ENCODE results near the gene PCF11.
A peak's percentile ranks its signal among the peaks of the same experiment; 100 is the strongest.

PCF11 gene

DNA sequence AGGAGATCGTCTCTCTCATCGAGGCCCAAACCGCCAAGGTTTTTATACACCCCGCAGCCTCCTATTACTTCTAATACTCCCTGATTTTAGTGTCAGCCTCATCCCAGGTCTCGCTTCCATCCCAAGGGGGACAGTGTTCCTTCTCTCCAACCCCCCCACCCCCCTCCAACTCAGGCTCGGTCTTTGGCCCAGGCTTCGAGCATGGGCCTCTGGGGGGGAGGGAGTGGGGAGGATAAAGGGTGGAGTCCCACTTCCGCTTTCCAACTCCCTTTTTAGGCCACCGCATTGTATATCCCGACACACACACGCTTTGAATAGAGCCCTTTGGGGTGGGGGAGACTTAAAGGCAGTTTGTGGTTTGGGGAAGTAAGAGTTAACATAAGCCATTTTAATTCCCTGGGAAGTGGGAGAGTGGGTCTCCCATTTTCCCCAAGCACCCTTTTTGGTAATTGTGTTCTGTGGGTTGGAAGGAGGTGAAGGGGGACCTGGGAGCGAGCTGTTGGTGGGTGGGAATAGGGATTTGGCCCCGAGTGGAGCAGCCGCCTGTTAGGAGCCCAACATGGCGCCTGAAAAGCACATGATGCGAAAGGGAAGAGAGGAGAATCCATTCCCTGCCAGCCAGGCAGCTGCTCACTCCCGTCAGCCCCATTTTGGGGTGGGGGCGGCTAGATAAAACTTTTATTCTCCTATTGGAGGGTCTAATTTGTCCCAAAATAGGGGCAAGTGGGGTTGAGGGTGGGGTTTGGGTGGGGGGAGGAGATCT, 844 bp downstream of the PCF11 start:
- peaks cover 11% of the 10 kb centered on the region for H3K4me1 ChIP-seq (ENCODE audit: control insufficient read depth, insufficient read depth, low read length)
- H3K27me3 ChIP-seq (ENCODE audit: control insufficient read depth, insufficient read depth, low read length): no peaks in the 10 kb centered on the region
- H3K4me3 ChIP-seq (ENCODE audit: low read length): peak overlapping the region; percentile 92

DNA sequence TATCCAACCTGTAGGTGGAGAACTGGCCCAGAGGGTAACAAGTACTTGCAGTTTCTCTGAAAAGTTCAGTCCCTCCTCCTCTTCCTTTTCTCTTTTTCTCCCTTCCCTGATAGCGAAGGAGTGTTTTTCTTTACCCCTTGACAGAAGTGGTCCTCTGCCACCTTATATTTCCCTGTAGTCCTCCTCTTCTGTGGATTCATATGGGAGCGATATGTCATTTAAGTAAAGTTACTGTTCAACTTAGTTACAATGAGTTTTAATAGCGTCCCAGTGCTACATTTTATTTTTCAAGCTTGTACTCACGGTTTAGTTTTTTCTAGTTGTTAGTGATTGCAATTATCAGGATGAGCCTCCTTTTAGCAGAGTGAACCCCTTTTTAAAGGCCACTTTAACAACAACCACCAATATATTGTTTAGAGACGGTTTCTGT, 1.4 kb downstream of the PCF11 start:
- Histone ChIP-seq H3K36me3 (ENCODE audit: control insufficient read depth, insufficient read depth, low read length) (no peaks in the 10 kb centered on the region), H3K4me3 (ENCODE audit: low read length) (peak overlapping the region; percentile 92), H3K27me3 (ENCODE audit: control insufficient read depth, insufficient read depth, low read length) (no peaks in the 10 kb centered on the region), H3K27ac (ENCODE audit: low read depth, low read length) (peak overlapping the region; percentile 99), H3K4me1 (ENCODE audit: control insufficient read depth, insufficient read depth, low read length) (peaks cover 11% of the 10 kb centered on the region), H3K9ac (ENCODE audit: low read length) (no peak overlapping the region)

More for the DNA sequence above, 844 bp downstream of the PCF11 start:
- peak overlapping the region; percentile 99 for H3K27ac ChIP-seq (ENCODE audit: low read depth, low read length)
- no peaks in the 10 kb centered on the region for H3K36me3 ChIP-seq (ENCODE audit: control insufficient read depth, insufficient read depth, low read length)
- peak overlapping the region; percentile 98 for H3K9ac ChIP-seq (ENCODE audit: low read length)

DNA sequence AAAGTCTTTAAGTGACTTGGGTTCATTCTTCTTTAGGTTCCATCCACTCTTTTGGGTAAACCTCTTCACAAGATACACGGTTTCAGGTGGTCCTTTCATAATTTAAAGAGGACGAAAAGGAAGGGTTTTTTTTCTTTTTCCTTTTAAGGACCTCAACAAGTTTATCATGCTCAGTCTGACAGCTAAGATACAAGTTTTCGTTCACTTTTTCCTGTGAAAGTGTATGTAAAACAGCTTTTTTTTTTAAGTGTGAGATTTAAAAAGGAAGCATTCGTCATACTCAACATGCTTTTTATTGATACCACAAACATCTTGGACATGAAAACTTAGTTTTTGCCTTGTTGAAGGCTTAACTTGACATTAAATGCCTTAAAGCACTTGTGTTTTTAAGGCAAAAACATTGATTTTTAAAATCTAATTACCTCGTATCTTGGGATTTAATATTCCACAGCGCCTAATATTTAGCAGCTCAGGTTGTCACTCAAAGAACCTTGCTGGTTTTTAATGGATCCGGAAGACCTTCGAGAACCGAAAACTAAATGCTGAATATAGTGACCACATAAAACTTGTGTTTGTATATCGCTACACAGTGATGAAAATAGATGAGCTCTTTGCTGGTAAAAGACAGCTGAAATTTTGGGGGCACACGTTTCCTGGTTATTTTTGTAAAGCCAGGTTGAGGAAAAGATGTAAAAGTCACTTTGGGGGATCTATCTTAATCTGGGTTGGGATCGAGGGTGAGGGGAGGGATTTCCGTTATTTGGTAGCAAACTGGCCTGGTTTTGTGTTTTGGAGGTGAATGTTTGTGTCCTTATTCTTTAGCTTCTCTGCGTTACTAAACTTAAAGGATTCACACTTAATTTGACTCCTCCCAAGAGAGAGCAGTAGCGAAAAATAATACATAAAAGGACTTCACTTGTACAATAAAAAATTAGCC, 2.3 kb downstream of the PCF11 start:
- H3K36me3 ChIP-seq (ENCODE audit: control insufficient read depth, insufficient read depth, low read length): no peaks in the 10 kb centered on the region
- H3K27ac ChIP-seq (ENCODE audit: low read depth, low read length): peak overlapping the region; percentile 10
- peaks cover 11% of the 10 kb centered on the region for H3K4me1 ChIP-seq (ENCODE audit: control insufficient read depth, insufficient read depth, low read length)
- peak overlapping the region; percentile 92 for H3K4me3 ChIP-seq (ENCODE audit: low read length)
- peak overlapping the region; percentile 43 for H3K9ac ChIP-seq (ENCODE audit: low read length)
- H3K27me3 ChIP-seq (ENCODE audit: control insufficient read depth, insufficient read depth, low read length): no peaks in the 10 kb centered on the region

DNA sequence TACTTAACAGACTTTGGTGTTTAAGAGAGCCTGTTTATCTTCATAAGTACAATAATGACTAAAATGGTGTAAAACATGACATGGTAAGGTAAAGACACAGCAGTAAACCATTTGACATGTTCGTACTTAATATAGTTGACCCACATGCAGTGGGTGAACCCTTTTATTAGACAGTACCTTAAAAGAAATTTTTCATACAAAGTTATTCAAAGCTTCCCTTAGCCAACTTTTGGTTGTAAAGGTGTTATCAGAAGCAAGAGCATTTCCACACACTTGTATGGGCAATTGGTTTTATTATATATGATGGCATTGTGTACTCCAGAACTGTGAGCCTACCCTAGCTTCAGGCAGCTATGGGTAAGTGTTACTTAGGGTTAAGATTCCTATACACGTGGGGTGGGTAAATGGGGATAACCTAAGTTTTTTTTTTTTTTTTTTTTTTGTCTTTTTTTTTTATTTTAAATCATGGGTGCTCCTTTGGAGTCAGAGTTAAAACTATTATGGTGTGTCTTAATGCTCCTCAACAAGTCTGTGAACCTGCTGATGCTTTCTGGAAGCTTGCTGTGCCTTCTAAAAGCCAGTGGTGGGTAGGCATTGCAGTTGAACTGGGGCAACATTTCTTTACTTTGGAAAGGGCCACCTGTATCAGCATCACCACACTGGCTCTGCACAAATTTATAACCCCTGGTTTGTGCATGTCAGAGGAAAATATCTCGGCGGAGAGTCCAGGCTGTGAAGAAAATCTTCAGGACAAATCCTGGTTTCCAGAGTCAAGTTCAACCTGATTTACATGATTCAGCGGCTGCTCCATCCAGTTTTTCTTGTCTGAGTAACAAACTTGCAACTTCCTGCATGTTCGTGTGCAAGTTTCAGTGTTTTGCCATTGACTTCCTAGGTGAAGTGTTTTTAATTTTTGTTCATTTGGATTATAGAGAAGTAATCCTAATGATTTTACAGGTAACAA, 3.3 kb downstream of the PCF11 start:
- H3K9ac ChIP-seq (ENCODE audit: low read length): no peak overlapping the region
- peak overlapping the region; percentile 3 for H3K27ac ChIP-seq (ENCODE audit: low read depth, low read length)
- no peaks in the 10 kb centered on the region for H3K27me3 ChIP-seq (ENCODE audit: control insufficient read depth, insufficient read depth, low read length)
- H3K4me3 ChIP-seq (ENCODE audit: low read length): peak overlapping the region; percentile 92
- H3K4me1 ChIP-seq (ENCODE audit: control insufficient read depth, insufficient read depth, low read length): peaks cover 11% of the 10 kb centered on the region
- peaks cover 4% of the 10 kb centered on the region for H3K36me3 ChIP-seq (ENCODE audit: control insufficient read depth, insufficient read depth, low read length)

DNA sequence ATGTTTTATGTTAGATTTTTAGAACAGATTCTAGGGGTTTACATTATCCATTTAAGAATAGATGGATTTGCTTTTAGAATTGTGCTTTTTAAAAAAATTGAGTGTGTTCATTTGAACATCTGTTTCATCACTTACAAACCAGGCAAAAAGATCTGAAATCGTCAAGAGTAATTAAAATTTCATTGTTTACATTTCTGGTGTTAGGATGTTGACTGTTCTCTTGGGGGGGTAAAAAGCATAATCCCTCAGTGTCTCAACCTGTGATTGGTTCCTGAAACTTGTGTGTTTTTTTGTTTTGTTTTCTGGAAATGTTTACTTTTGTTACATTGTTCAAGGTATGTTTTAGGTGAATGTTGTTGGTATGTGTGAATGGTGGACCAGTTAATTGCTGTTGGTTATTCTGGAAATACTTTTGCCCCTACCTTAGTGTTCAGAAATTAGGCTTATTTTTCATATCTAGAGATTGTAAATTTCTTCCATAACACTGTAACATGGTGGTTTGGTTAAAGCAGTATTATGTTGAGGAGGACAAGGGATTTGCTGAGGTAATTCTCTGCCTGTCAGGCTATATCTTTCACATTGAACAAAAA, 4.8 kb downstream of the PCF11 start:
- H3K4me1 ChIP-seq (ENCODE audit: control insufficient read depth, insufficient read depth, low read length): peaks cover 11% of the 10 kb centered on the region
- peaks cover 8% of the 10 kb centered on the region for H3K36me3 ChIP-seq (ENCODE audit: control insufficient read depth, insufficient read depth, low read length)
- no peak overlapping the region for H3K9ac ChIP-seq (ENCODE audit: low read length)
- H3K27me3 ChIP-seq (ENCODE audit: control insufficient read depth, insufficient read depth, low read length): no peaks in the 10 kb centered on the region
- H3K27ac ChIP-seq (ENCODE audit: low read depth, low read length): no peak overlapping the region
- H3K4me3 ChIP-seq (ENCODE audit: low read length): no peak overlapping the region

DNA sequence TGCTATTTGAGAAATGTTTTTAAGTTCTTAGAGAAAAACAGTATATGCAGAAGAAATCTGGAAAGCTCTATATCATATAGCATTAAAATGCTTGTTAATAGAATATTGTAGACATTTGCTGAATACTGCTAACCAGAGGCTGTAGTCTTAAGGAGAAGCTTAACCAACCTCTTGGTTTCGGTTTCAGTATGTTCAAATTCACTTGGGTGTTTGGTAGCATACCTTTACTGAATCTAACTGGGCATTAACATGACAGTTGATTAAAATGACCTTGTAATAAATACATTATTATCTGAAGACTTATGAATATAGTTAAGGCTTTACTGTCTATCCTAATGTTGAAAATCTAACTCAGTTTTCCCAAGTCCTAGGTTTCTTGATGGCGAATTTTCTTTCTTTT, 5.4 kb downstream of the PCF11 start:
- no peak overlapping the region for H3K9ac ChIP-seq (ENCODE audit: low read length)
- peaks cover 9% of the 10 kb centered on the region for H3K36me3 ChIP-seq (ENCODE audit: control insufficient read depth, insufficient read depth, low read length)
- no peak overlapping the region for H3K4me3 ChIP-seq (ENCODE audit: low read length)
- H3K27ac ChIP-seq (ENCODE audit: low read depth, low read length): no peak overlapping the region
- H3K27me3 ChIP-seq (ENCODE audit: control insufficient read depth, insufficient read depth, low read length): no peaks in the 10 kb centered on the region
- peaks cover 11% of the 10 kb centered on the region for H3K4me1 ChIP-seq (ENCODE audit: control insufficient read depth, insufficient read depth, low read length)

DNA sequence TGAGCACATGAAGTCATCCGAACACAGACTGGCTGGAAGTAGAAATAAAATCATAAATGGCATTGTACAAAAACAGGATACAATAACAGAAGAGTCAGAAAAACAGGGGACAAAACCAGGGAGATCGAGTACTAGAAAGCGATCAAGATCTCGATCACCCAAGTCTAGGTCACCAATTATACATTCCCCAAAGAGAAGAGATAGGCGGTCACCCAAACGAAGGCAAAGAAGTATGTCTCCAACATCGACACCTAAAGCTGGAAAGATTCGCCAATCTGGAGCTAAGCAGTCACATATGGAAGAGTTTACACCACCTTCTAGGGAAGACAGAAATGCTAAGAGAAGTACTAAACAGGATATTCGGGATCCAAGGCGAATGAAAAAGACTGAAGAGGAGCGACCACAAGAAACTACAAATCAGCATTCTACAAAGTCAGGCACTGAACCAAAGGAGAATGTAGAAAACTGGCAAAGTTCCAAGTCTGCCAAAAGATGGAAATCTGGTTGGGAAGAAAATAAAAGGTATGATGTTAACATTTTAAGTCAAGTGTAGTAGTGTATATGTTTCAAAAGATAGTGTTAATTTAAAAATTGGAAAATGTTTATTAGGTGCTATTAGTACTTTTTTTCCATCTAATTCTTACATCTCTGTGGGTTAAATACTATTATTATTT, 9.4 kb downstream of the PCF11 start:
- Histone ChIP-seq H3K36me3 (ENCODE audit: control insufficient read depth, insufficient read depth, low read length) (peaks cover 28% of the 10 kb centered on the region), H3K27ac (ENCODE audit: low read depth, low read length) (no peak overlapping the region), H3K27me3 (ENCODE audit: control insufficient read depth, insufficient read depth, low read length) (no peaks in the 10 kb centered on the region), H3K4me3 (ENCODE audit: low read length) (no peak overlapping the region), H3K9ac (ENCODE audit: low read length) (no peak overlapping the region), H3K4me1 (ENCODE audit: control insufficient read depth, insufficient read depth, low read length) (peaks cover 13% of the 10 kb centered on the region)

DNA sequence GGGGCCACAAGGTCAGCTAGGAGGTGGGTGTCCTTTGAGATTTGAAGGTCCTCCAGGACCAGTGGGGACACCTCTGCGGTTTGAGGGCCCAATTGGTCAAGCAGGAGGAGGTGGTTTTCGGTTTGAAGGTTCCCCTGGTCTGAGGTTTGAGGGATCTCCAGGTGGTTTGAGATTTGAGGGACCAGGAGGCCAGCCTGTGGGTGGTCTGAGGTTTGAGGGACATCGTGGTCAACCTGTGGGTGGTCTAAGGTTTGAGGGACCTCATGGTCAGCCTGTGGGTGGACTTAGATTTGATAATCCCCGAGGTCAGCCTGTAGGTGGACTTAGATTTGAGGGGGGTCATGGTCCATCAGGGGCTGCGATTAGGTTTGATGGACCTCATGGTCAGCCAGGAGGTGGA, 11.8 kb downstream of the PCF11 start:
- no peak overlapping the region for H3K27ac ChIP-seq (ENCODE audit: low read depth, low read length)
- no peak overlapping the region for H3K9ac ChIP-seq (ENCODE audit: low read length)
- H3K36me3 ChIP-seq (ENCODE audit: control insufficient read depth, insufficient read depth, low read length): peaks cover 33% of the 10 kb centered on the region
- H3K27me3 ChIP-seq (ENCODE audit: control insufficient read depth, insufficient read depth, low read length): no peaks in the 10 kb centered on the region
- no peak overlapping the region for H3K4me3 ChIP-seq (ENCODE audit: low read length)
- H3K4me1 ChIP-seq (ENCODE audit: control insufficient read depth, insufficient read depth, low read length): peaks cover 13% of the 10 kb centered on the region

DNA sequence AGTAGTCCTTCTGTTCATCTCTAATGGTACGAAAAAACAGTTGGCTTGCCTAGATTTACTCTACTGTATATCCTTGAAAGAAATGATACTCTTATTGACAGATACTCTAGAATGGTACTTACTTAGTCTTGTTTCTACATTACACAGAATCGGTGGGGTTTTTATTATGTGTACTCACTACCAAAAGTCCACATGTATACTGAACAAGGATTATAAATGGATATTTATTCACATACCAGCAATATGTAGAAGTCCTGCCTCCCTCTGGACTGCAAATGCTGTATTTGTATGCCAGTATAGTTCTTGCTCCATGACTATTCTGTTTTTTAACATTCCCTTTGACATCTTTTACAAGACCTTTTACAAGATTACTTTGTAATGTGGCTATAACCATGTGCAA, 13.9 kb downstream of the PCF11 start:
- Histone ChIP-seq H3K36me3 (ENCODE audit: control insufficient read depth, insufficient read depth, low read length) (peaks cover 29% of the 10 kb centered on the region), H3K27me3 (ENCODE audit: control insufficient read depth, insufficient read depth, low read length) (no peaks in the 10 kb centered on the region), H3K4me3 (ENCODE audit: low read length) (peak overlapping the region; percentile 17), H3K27ac (ENCODE audit: low read depth, low read length) (no peak overlapping the region), H3K4me1 (ENCODE audit: control insufficient read depth, insufficient read depth, low read length) (peaks cover 15% of the 10 kb centered on the region), H3K9ac (ENCODE audit: low read length) (no peak overlapping the region)

DNA sequence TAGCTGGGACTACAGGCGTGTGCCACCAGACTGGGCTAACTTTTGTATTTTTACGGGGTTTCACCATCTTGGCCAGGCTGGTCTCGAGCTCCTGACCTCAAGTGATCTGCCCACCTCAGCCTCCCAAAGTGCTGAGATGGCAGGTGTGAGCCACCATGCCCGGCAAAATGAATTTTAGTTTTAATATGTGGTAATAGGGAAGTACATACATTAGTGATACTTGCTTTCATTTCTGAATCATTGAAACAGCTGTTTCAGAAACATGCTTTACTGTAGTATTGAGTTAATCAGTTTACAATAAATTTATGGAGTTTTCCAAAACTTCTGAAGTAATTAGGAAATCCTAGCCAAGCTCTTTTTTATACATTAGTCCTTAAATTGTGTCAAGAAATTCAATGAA, 15.6 kb downstream of the PCF11 start:
- Histone ChIP-seq H3K4me1 (ENCODE audit: control insufficient read depth, insufficient read depth, low read length) (peaks cover 15% of the 10 kb centered on the region), H3K9ac (ENCODE audit: low read length) (no peak overlapping the region), H3K4me3 (ENCODE audit: low read length) (no peak overlapping the region), H3K27ac (ENCODE audit: low read depth, low read length) (no peak overlapping the region), H3K36me3 (ENCODE audit: control insufficient read depth, insufficient read depth, low read length) (peaks cover 23% of the 10 kb centered on the region), H3K27me3 (ENCODE audit: control insufficient read depth, insufficient read depth, low read length) (no peaks in the 10 kb centered on the region)

DNA sequence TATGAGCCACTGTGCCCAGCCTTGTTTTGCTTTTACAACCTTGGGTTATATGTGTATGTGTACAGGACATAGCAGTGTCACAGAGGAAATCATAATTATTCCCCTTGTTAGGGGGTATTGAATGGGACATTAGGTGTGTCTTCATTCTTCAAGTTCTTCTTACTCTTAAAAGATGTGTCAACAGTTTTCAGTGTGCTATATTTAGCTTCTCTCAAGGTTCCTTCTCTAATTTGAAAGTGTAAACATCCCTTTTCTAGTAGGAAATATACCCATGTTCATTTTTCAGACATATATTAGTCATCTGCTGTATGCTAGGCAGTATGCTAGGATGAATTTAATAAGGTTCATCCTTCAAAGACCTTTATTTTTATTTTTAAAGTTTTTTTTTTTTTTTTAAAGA, 17.1 kb downstream of the PCF11 start:
- no peak overlapping the region for H3K27ac ChIP-seq (ENCODE audit: low read depth, low read length)

More for the DNA sequence above, 17.1 kb downstream of the PCF11 start:
- Histone ChIP-seq H3K9ac (ENCODE audit: low read length) (no peak overlapping the region), H3K36me3 (ENCODE audit: control insufficient read depth, insufficient read depth, low read length) (peaks cover 18% of the 10 kb centered on the region), H3K27me3 (ENCODE audit: control insufficient read depth, insufficient read depth, low read length) (no peaks in the 10 kb centered on the region), H3K4me1 (ENCODE audit: control insufficient read depth, insufficient read depth, low read length) (peaks cover 15% of the 10 kb centered on the region), H3K4me3 (ENCODE audit: low read length) (no peak overlapping the region)
